Measurements from ENCODE around the gene DOCK8. TPM values are rescaled to one million over a fixed set of nuclear protein-coding genes. Genes with fewer than 3 reads are reported as not detected.
A peak's percentile ranks its signal among the peaks of the same experiment; 100 is the strongest.

Gene DOCK8
- total RNA-seq, 2 donors from 2014 or later = 18.7 to 19.3 TPM

DNA sequence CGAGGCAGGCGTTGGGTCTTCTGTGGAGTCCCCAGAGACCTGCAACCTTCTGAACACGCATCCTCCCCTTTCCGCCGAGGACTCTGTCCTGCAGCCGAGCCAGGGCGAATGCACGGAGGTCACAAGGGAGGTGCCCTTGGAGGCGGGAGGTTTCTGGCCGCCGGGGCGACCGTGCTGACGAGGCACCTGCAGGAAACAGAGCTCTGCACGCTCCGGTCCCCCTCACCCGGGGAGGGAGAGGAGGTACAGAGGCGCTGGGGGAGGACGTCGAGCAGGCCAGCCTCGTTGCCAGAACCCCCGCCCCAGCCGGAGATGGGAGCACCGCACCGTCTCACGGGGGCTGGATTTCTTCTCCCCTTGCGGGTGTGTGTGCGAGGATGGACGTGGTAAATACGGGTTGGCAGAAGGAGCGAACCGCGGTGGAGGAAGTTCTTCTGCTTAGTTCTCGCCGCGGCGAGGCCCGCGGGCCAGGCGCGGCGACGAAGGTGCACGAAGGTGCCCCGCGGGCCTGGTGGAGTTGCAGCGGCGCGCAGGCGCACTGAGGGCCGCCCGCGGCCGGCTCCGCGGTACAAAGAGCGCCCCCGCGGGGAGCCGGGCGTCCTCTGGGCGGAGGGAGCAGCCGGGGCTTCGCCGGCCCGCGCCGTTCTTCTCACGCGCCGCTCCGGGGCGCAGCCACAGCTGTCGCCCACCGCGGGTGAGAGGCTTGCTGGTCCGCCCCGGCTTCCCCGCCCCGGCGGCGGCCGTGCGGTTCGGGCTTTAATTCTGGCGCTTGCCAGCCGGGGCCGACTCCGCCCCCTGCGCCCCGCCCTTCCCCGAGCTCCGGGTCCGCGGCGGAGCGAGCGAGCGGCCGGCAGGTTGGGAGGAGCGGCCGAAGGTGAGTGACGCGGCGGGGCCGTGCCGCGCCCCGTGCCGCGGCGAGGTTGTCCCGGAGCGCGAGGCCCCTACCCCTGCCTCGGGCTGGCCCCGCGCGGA lies 289.5 kb downstream of the DOCK8 start, which contains the start of gene KANK1:
Gene KANK1, plus strand, starts transcription at position 815 of the 972 bp plus-strand sequence.
- peak within 1 kb of the TSS; percentile 90 for H3K4me3 ChIP-seq
- H3K27me3 ChIP-seq (replicated peaks; ENCODE audit: insufficient read depth) = no peaks in the 10 kb centered on the region
- TF ChIP-seq, protein P1, sequence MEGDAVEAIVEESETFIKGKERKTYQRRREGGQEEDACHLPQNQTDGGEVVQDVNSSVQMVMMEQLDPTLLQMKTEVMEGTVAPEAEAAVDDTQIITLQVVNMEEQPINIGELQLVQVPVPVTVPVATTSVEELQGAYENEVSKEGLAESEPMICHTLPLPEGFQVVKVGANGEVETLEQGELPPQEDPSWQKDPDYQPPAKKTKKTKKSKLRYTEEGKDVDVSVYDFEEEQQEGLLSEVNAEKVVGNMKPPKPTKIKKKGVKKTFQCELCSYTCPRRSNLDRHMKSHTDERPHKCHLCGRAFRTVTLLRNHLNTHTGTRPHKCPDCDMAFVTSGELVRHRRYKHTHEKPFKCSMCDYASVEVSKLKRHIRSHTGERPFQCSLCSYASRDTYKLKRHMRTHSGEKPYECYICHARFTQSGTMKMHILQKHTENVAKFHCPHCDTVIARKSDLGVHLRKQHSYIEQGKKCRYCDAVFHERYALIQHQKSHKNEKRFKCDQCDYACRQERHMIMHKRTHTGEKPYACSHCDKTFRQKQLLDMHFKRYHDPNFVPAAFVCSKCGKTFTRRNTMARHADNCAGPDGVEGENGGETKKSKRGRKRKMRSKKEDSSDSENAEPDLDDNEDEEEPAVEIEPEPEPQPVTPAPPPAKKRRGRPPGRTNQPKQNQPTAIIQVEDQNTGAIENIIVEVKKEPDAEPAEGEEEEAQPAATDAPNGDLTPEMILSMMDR (IDR thresholded peaks at IDR 0.05) = peak; percentile 18
- no peaks in the 10 kb centered on the region for H3K9me3 ChIP-seq
- peaks cover 0 to 24% of the 10 kb centered on the region in 2 donors for H3K4me1 ChIP-seq (ENCODE audit: control insufficient read depth in 1 of 2, low read depth in 2 of 2)
- DNase-seq (ENCODE audit: low spot score) (no peak), ATAC-seq (ENCODE audit: insufficient number of reproducible peaks, low FRiP score, low read depth) (peak; percentile 66)
- H3K27ac ChIP-seq = peak within 1 kb of the TSS; percentile 60 to 70
- no peaks in the 10 kb centered on the region for H3K36me3 ChIP-seq

DNA sequence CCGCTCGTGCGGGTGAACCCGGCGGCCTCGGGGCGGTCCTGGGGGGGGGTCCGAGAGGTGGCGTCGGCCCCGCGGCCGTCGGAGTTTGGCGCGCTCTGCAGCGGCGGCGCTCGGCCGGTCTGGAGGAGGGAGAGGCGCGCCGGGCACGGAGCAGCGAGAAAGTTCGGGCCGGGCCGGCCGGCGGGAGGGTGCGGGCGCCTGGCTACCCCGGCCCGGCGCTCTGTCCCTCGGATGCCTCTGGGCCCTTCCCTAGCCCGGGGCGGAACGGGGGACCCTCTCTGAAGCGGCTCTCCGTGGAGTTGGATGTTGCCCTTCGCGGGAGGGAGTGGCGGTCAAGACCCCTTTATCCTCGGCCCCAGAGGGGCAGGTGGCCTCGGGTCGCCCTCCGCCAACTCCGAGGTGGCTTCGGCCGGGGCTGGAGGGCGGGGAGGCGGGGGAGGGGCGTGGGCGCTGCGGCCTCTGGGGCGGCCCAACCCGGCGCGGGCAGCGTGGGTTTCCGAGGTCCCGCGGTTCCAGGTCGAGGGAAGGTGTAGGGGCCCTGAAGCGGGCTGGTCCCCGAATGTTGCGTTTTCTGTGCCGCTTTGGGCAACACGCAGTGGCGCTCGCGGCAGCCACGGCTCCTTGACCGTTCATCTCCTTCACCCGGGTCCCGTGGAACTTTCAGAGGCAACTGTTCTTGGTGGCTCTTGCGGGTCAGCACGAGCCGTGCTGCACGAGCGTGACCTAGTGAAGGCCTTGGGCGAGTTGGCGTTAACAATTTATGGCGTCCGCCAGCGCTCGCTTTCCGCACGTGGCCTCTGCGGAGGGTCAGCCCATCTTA lies 290.5 kb downstream of the DOCK8 start:
- TF ChIP-seq, protein P1 (IDR thresholded peaks at IDR 0.05) = no peak
- Histone ChIP-seq H3K4me3 (peak overlapping the region; percentile 90), H3K27ac (peak overlapping the region; percentile 60 to 70), H3K4me1 (ENCODE audit: control insufficient read depth in 1 of 2, low read depth in 2 of 2) (peaks cover 0 to 24% of the 10 kb centered on the region in 2 donors), H3K27me3 (replicated peaks; ENCODE audit: insufficient read depth) (no peaks in the 10 kb centered on the region), H3K9me3 (no peaks in the 10 kb centered on the region), H3K36me3 (no peaks in the 10 kb centered on the region)
- DNase-seq (ENCODE audit: low spot score) (no peak), ATAC-seq (ENCODE audit: insufficient number of reproducible peaks, low FRiP score, low read depth) (no peak)

DNA sequence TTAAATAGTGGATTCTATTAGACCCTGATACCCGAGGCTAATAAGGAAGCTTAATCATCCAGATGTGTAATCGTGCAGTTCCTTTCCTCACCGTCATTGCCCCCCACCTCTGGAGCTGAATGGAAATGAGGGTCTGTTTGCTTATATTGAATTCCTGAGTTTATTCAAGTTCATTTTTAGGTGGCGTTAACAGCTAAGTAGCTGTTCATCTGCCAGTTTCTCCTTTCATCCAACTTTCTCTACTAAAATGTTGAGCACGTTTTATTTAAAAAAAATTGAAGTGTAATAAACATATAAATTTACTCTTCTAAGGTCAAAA lies 291.0 kb downstream of the DOCK8 start:
- H3K36me3 ChIP-seq = no peaks in the 10 kb centered on the region
- peak overlapping the region; percentile 90 for H3K4me3 ChIP-seq
- DNase-seq (ENCODE audit: low spot score) = no peak
- H3K27ac ChIP-seq = no peak overlapping the region
- H3K27me3 ChIP-seq (replicated peaks; ENCODE audit: insufficient read depth) = no peaks in the 10 kb centered on the region
- peaks cover 0 to 24% of the 10 kb centered on the region in 2 donors for H3K4me1 ChIP-seq (ENCODE audit: control insufficient read depth in 1 of 2, low read depth in 2 of 2)
- no peaks in the 10 kb centered on the region for H3K9me3 ChIP-seq
- TF ChIP-seq, protein P1 (IDR thresholded peaks at IDR 0.05) = no peak
- no peak for ATAC-seq (ENCODE audit: insufficient number of reproducible peaks, low FRiP score, low read depth)

DNA sequence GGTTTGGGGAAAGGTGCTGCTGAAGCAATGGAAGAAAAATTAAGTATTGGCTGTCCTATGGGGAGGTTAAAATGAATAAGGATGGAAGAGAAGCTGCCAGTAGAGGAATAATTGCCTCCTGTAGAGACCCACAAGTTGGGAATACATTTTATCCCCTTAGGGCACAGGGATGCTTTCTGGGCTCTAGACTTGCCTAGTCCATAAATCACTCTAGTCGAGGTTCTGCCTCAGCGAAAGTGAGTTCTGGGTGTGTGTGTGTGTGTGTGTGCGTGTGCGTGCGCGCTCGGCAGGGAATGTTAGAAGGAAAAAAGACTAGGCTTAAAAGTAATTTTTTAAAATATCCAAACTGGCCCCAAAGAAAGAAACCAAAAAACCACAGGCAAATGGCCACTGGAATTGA lies 291.6 kb downstream of the DOCK8 start:
- Histone ChIP-seq H3K9me3 (no peaks in the 10 kb centered on the region), H3K36me3 (no peaks in the 10 kb centered on the region), H3K4me1 (ENCODE audit: control insufficient read depth in 1 of 2, low read depth in 2 of 2) (peaks cover 0 to 24% of the 10 kb centered on the region in 2 donors), H3K4me3 (no peak overlapping the region), H3K27ac (no peak overlapping the region), H3K27me3 (replicated peaks; ENCODE audit: insufficient read depth) (no peaks in the 10 kb centered on the region)
- DNase-seq (ENCODE audit: low spot score) (no peak), ATAC-seq (ENCODE audit: insufficient number of reproducible peaks, low FRiP score, low read depth) (no peak)
- TF ChIP-seq, protein P1 (IDR thresholded peaks at IDR 0.05) = no peak

DNA sequence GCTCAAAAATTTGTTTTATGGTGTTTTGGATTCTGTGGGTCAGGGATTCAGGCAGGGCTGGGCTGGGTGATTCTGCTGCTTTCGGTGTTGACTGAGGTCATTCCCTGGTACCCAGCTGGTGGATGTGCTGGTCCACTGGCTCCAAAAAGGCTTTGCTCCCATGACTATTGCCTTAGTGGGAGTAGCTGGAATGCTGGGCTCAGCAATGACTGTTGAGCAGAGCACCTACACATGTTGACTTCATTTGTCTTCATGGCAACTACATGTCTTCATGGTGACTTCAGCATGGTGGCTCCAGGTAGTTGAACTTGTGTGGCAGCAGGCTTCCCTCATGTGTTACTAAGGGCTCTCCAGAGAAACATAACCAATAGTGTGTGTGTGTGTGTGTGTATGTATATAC lies 297.2 kb downstream of the DOCK8 start:
- ATAC-seq (ENCODE audit: insufficient number of reproducible peaks, low FRiP score, low read depth) (no peak), DNase-seq (ENCODE audit: low spot score) (no peak)
- no peaks in the 10 kb centered on the region for H3K27me3 ChIP-seq (replicated peaks; ENCODE audit: insufficient read depth)
- H3K4me3 ChIP-seq = no peak overlapping the region
- H3K9me3 ChIP-seq = no peaks in the 10 kb centered on the region
- no peaks in the 10 kb centered on the region for H3K36me3 ChIP-seq
- no peak overlapping the region for H3K27ac ChIP-seq
- H3K4me1 ChIP-seq (ENCODE audit: control insufficient read depth in 1 of 2, low read depth in 2 of 2) = no peaks in the 10 kb centered on the region
- TF ChIP-seq, protein P1 (IDR thresholded peaks at IDR 0.05) = no peak
